Ishikawa (cell line): ENCODE measurements around the gene REV1.

Source experiments
- CEBPB ChIP-seq: IDR thresholded peaks from 2 replicates; pipeline ENCODE4 v1.6.1; 2012
- CREB1 ChIP-seq: IDR thresholded peaks from 2 replicates; pipeline ENCODE4 v1.6.1; 2012; ENCODE audit warnings: low read depth
- EGR1 ChIP-seq: IDR thresholded peaks from 2 replicates; pipeline ENCODE4 v1.6.1; 2012
- EP300 ChIP-seq: IDR thresholded peaks from 2 replicates; pipeline ENCODE4 v1.6.1; 2012; ENCODE audit warnings: borderline replicate concordance
- FOXM1 ChIP-seq: IDR thresholded peaks from 2 replicates; pipeline ENCODE4 v1.6.1; 2012; ENCODE audit warnings: low read depth, borderline replicate concordance
- MAX ChIP-seq: IDR thresholded peaks from 2 replicates; pipeline ENCODE4 v1.6.1; 2012
- NFIC ChIP-seq: IDR thresholded peaks from 2 replicates; pipeline ENCODE4 v1.6.1; 2012
- RAD21 ChIP-seq: IDR thresholded peaks from 2 replicates; pipeline ENCODE4 v1.6.1; 2012; ENCODE audit warnings: low read depth
- REST ChIP-seq: IDR thresholded peaks from 2 replicates; pipeline ENCODE4 v1.6.1; 2012; ENCODE audit warnings: low read depth, mild to moderate bottlenecking
- TAF1 ChIP-seq: IDR thresholded peaks from 2 replicates; pipeline ENCODE4 v1.6.1; 2012; ENCODE audit warnings: low read depth, mild to moderate bottlenecking
- TCF12 ChIP-seq: IDR thresholded peaks from 2 replicates; pipeline ENCODE4 v1.6.1; 2012; ENCODE audit warnings: low read depth
- TEAD4 ChIP-seq: IDR thresholded peaks from 2 replicates; pipeline ENCODE4 v1.6.1; 2012
- USF1 ChIP-seq: IDR thresholded peaks from 2 replicates; pipeline ENCODE4 v1.6.1; 2012
- YY1 ChIP-seq: IDR thresholded peaks from 2 replicates; pipeline ENCODE4 v1.6.1; 2012; ENCODE audit warnings: low read depth
- ZBTB7A ChIP-seq: IDR thresholded peaks from 2 replicates; pipeline ENCODE4 v1.6.1; 2012; ENCODE audit warnings: low read depth

Gene REV1

GRCh38 chr2:99398303-99398702, 91.5 kb downstream of the REV1 start:
- TF ChIP-seq USF1 (no peak), REST (no peak), NFIC (no peak), EGR1 (no peak), CREB1 (no peak), MAX (no peak), ZBTB7A (no peak), RAD21 (no peak), TAF1 (no peak), CEBPB (no peak), YY1 (no peak), FOXM1 (no peak), TEAD4 (no peak), TCF12 (no peak), EP300 (no peak)

GRCh38 chr2:99397266-99397920, 92.4 kb downstream of the REV1 start:
- no peak for TF ChIP-seq MAX
- no peak for TF ChIP-seq TAF1
- TF ChIP-seq FOXM1 = no peak

- no peak for TF ChIP-seq TAF1
- no peak for TF ChIP-seq CEBPB
- no peak for TF ChIP-seq EP300
- TF ChIP-seq FOXM1 = no peak
- no peak for TF ChIP-seq RAD21
- TF ChIP-seq MAX = no peak
- no peak for TF ChIP-seq EGR1
Measured at GRCh38 chr2:99395589-99396130, 94.2 kb downstream of the REV1 start.

- TF ChIP-seq TEAD4 (no peak), RAD21 (no peak), CEBPB (no peak), USF1 (no peak), YY1 (no peak)
Measured at GRCh38 chr2:99389946-99390345, 99.9 kb downstream of the REV1 start.

- TF ChIP-seq CREB1 = no peak
Measured at GRCh38 chr2:99389371-99389770, 100.4 kb downstream of the REV1 start.

- TF ChIP-seq TEAD4 (no peak), ZBTB7A (no peak)
Measured at GRCh38 chr2:99388892-99389291, 100.9 kb downstream of the REV1 start.

GRCh38 chr2:99386011-99386410, 103.8 kb downstream of the REV1 start:
- TF ChIP-seq NFIC = no peak
- no peak for TF ChIP-seq RAD21
- TF ChIP-seq FOXM1 = no peak
- TF ChIP-seq TCF12 = no peak
- no peak for TF ChIP-seq REST
- no peak for TF ChIP-seq EGR1
- no peak for TF ChIP-seq ZBTB7A
- TF ChIP-seq MAX = no peak
- TF ChIP-seq EP300 = no peak
